ENCODE results near the gene TRAPPC4. TPM values are rescaled to one million over a fixed set of nuclear protein-coding genes. Genes with fewer than 3 reads are reported as not detected.
"Not testable (repeated sequence)": the region's sequence is repeated elsewhere in the genome, so short reads cannot be mapped to it uniquely, and the experiment has no call there.

TRAPPC4 gene
- total RNA-seq, 1 donor from 2014 or later: 49.7 TPM

DNA sequence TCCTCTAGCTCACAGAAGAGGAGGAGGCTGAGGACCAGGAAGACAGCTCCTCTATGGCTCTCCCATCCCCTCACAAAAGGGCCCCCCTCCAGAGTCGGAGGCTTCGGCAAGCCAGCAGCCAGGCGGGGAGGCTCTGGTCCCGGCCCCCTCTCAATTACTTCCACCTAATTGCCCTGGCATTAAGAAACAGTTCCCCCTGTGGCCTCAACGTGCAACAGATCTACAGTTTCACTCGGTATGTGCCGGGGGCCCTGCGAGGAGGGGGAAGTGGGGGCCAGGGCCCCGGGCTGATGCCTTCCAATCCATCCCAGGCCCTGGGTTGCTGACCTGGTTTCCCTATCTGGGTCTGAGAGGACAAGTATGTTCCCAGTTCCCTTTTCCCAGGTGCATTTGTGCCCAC is 39.1 kb upstream of the TRAPPC4 start:
- no peaks in the 10 kb centered on the region for H3K27me3 ChIP-seq (ENCODE audit: low read depth)
- H3K9me3 ChIP-seq: no peaks in the 10 kb centered on the region
- DNase-seq: no peak
- no peak overlapping the region for H3K4me3 ChIP-seq
- no peak for ATAC-seq
- H3K36me3 ChIP-seq: no peaks in the 10 kb centered on the region
- intact Hi-C loops (cut with DNase I): no loop called here
- no peak overlapping the region for H3K27ac ChIP-seq
- peaks cover 16% of the 10 kb centered on the region for H3K4me1 ChIP-seq
- TF ChIP-seq CTCF (IDR thresholded peaks at IDR 0.05): no peak

DNA sequence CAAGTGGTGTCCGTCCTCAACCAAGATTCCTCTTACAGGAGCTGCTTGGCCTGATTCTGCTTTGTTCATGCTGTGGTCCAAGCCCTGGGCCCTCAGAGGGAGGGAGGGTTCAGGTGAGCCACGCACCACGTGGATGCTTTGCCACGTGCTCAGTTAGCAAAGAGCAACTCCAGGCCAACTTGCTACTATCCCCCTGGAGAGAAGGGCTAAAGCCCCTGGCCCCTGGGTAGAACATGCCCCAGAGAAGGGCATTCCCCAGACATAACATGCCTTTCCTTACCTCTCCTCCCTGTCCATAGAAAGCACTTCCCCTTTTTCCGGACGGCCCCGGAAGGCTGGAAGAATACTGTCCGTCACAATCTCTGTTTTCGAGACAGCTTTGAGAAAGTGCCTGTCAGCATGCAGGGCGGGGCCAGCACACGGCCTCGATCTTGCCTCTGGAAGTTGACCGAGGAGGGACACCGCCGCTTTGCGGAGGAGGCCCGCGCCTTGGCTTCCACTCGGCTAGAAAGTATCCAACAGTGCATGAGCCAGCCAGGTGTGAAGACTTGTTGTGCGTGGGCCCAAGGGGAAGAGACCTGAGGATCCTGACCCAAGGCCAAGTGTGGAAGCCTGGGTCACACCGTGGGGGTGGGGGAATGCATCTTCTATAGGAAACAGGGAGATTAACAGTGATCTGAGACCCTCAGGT is 38.2 kb upstream of the TRAPPC4 start:
- DNase-seq: no peak
- Histone ChIP-seq H3K27ac (no peak overlapping the region), H3K27me3 (ENCODE audit: low read depth) (no peaks in the 10 kb centered on the region), H3K4me1 (peaks cover 16% of the 10 kb centered on the region), H3K36me3 (no peaks in the 10 kb centered on the region), H3K9me3 (no peaks in the 10 kb centered on the region), H3K4me3 (peak overlapping the region; percentile 15)
- no peak for TF ChIP-seq CTCF (IDR thresholded peaks at IDR 0.05)
- peak; percentile 53 to 56 for ATAC-seq
- intact Hi-C loops (cut with DNase I): no loop called here

- ATAC-seq; H3K9me3 ChIP-seq; H3K4me3 ChIP-seq; H3K27ac ChIP-seq; H3K36me3 ChIP-seq; intact Hi-C loops (cut with DNase I); H3K27me3 ChIP-seq (ENCODE audit: low read depth); DNase-seq: not testable (repeated sequence)
- H3K4me1 ChIP-seq: peaks cover 16% of the 10 kb centered on the region
Measured at GRCh38 chr11:118984337-118984736, 34.2 kb upstream of the TRAPPC4 start.

DNA sequence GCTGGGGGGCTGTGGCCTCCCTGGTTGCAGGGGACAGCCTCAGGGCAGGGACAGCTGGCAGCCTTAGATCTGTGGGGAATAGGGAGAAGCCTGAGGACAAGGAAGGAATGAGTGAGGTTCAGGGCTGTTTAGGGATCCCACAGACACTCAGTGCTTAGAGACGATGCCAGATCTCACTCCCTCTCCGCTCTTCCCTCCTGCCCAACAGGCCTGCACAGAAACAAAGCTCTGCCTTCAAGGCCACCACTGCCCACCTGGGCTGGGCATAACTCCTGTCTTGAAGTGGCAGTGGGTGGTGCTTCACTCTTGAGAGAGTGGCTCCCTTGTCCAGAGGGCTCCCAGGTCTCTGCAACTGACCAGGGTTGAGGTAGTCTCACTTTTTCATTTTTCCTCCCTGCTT is 33.7 kb upstream of the TRAPPC4 start:
- no peak overlapping the region for H3K27ac ChIP-seq
- intact Hi-C loops (cut with DNase I): no loop called here
- H3K36me3 ChIP-seq: no peaks in the 10 kb centered on the region
- H3K9me3 ChIP-seq: no peaks in the 10 kb centered on the region
- no peaks in the 10 kb centered on the region for H3K27me3 ChIP-seq (ENCODE audit: low read depth)
- no peak overlapping the region for H3K4me3 ChIP-seq
- H3K4me1 ChIP-seq: peaks cover 11% of the 10 kb centered on the region
- peak; percentile 26 to 34 for ATAC-seq
- DNase-seq: no peak
- no peak for TF ChIP-seq CTCF (IDR thresholded peaks at IDR 0.05)

- intact Hi-C loops (cut with DNase I): no loop called here
Measured at GRCh38 chr11:118988280-118988679, 30.3 kb upstream of the TRAPPC4 start.

DNA sequence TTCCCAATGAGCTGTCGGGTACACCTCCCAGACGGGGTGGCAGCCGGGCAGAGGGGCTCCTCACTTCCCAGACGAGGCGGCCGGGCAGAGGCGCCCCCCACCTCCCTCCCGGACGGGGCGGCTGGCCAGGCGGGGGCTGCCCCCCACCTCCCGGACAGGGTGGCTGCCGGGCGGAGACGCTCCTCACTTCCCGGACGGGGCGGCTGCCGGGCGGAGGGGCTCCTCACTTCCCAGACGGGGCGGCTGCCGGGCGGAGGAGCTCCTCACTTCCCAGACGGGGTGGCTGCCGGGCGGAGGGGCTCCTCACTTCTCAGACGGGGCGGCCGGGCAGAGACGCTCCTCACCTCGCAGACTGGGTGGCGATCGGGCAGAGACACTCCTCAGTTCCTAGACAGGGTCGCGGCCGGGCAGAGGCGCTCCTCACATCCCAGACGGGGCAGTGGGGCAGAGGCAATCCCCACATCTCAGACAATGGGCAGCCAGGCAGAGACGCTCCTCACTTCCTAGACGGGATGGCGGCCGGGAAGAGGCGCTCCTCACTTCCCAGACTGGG is 27.0 kb upstream of the TRAPPC4 start:
- intact Hi-C loops (cut with DNase I); H3K4me3 ChIP-seq; H3K27me3 ChIP-seq (ENCODE audit: low read depth); DNase-seq; H3K9me3 ChIP-seq; H3K4me1 ChIP-seq; ATAC-seq; H3K36me3 ChIP-seq; H3K27ac ChIP-seq: not testable (repeated sequence)

More at GRCh38 chr11:118988280-118988679, 30.3 kb upstream of the TRAPPC4 start:
- TF ChIP-seq CTCF (IDR thresholded peaks at IDR 0.05): no peak
- ATAC-seq: no peak
- H3K27ac ChIP-seq: no peak overlapping the region
- no peak for DNase-seq
- H3K36me3 ChIP-seq: no peaks in the 10 kb centered on the region
- H3K27me3 ChIP-seq (ENCODE audit: low read depth): no peaks in the 10 kb centered on the region
- no peaks in the 10 kb centered on the region for H3K4me1 ChIP-seq
- H3K4me3 ChIP-seq: no peak overlapping the region
- no peaks in the 10 kb centered on the region for H3K9me3 ChIP-seq
